IMR-90 (cell line): ENCODE measurements around the gene LINGO4. TPM values are rescaled to one million over a fixed set of nuclear protein-coding genes. Genes with fewer than 3 reads are reported as not detected.

Experiments used
- ATAC-seq: fragments of 200-7000 bp; cut with Tn5 transposase; 2 replicates; pipeline ENCODE4 v1.9.1; 2020; ENCODE audit warnings: low read depth, mild to moderate bottlenecking, moderate library complexity
- BruUV-seq: library from RNA; stranded (reverse); fragments of 400-500 nt; replicated peaks from 2 replicates; lab custom pipeline; 2021; lab: Mats Ljungman, UMichigan
- CTCF ChIA-PET: fragments of 300-600 bp; formaldehyde crosslinking; extraction: SDS; loops from one replicate; lab custom pipeline; 2021; ENCODE audit warnings: antibody characterized with exemption; lab: Yijun Ruan, JAX
- POLR2A ChIA-PET: fragments of 300-600 bp; sonication (Branson Sonifier 250); formaldehyde crosslinking; loops from one replicate; lab custom pipeline; 2022; ENCODE audit warnings: antibody characterized with exemption; ENCODE audit not compliant: unreplicated experiment; lab: Charles Lee
- DNase-seq: peaks from one replicate; pipeline ENCODE4 v3.0.0; 2013
- H2AFZ ChIP-seq: replicated peaks from 2 replicates; pipeline ENCODE3; 2013; ENCODE audit warnings: low read length, mild to moderate bottlenecking; ENCODE audit not compliant: poor library complexity
- H2AK5ac ChIP-seq: 2 replicates; pipeline ENCODE4 v1.6.1; 2013; ENCODE audit warnings: low read depth, low read length, inconsistent platforms
- H2AK9ac ChIP-seq: replicated peaks from 2 replicates; pipeline ENCODE3; 2013; ENCODE audit warnings: mild to moderate bottlenecking, low read depth, low read length, moderate library complexity; ENCODE audit not compliant: poor library complexity
- H2BK120ac ChIP-seq: 2 replicates; pipeline ENCODE4 v1.6.1; 2013; ENCODE audit warnings: low read depth, low read length, inconsistent platforms
- H2BK15ac ChIP-seq: 3 replicates; pipeline ENCODE4 v1.6.1; 2013; ENCODE audit warnings: low read depth, low read length, inconsistent platforms
- H2BK20ac ChIP-seq: 2 replicates; pipeline ENCODE4 v1.6.1; 2013; ENCODE audit warnings: low read depth, mild to moderate bottlenecking, inconsistent platforms, low read length, moderate library complexity
- H2BK5ac ChIP-seq: 2 replicates; pipeline ENCODE4 v1.6.1; 2013; ENCODE audit warnings: mild to moderate bottlenecking, low read depth, low read length, inconsistent platforms; ENCODE audit not compliant: poor library complexity, severe bottlenecking
- H3K14ac ChIP-seq: replicated peaks from 2 replicates; pipeline ENCODE4 v1.6.1; 2013; ENCODE audit warnings: low read depth, low read length, inconsistent platforms
- H3K18ac ChIP-seq: 2 replicates; pipeline ENCODE4 v1.6.1; 2013; ENCODE audit warnings: low read depth, low read length, control low read depth
- H3K23ac ChIP-seq: 2 replicates; pipeline ENCODE4 v1.6.1; 2013; ENCODE audit warnings: low read depth, low read length, inconsistent platforms
- H3K27ac ChIP-seq: 2 replicates; pipeline ENCODE4 v1.5.1; 2013; ENCODE audit warnings: mild to moderate bottlenecking, control low read depth, low read length; ENCODE audit not compliant: insufficient read depth
- H3K27me3 ChIP-seq: 2 replicates; pipeline ENCODE4 v1.6.1; 2013; ENCODE audit warnings: low read length; ENCODE audit not compliant: control insufficient read depth, insufficient read depth
- H3K36me3 ChIP-seq: 2 replicates; pipeline ENCODE4 v1.6.1; 2013; ENCODE audit warnings: low read length, mixed read lengths; ENCODE audit not compliant: control insufficient read depth, insufficient read depth
- H3K4ac ChIP-seq: 2 replicates; pipeline ENCODE4 v1.6.1; 2013; ENCODE audit warnings: low read depth, low read length, inconsistent platforms
- H3K4me1 ChIP-seq: 2 replicates; pipeline ENCODE4 v1.6.1; 2013; ENCODE audit warnings: low read length, mixed read lengths; ENCODE audit not compliant: control insufficient read depth, insufficient read depth
- H3K4me2 ChIP-seq: 2 replicates; pipeline ENCODE4 v1.6.1; 2013; ENCODE audit warnings: low read depth, mild to moderate bottlenecking, control low read depth, low read length, moderate library complexity
- H3K4me3 ChIP-seq: 2 replicates; pipeline ENCODE4 v1.5.1; 2013; ENCODE audit warnings: low read depth, mild to moderate bottlenecking, control low read depth, low read length, moderate library complexity; ENCODE audit not compliant: insufficient read depth
- H3K56ac ChIP-seq: 2 replicates; pipeline ENCODE4 v1.6.1; 2013; ENCODE audit warnings: low read length, inconsistent platforms; ENCODE audit not compliant: insufficient read depth; ENCODE audit errors: extremely low read depth
- H3K79me1 ChIP-seq, 2 experiments: 2 replicates each; pipeline ENCODE4 v1.6.1; 2013; ENCODE audit warnings: low read length in 2 of 2, inconsistent platforms in 1 of 2, low read depth in 1 of 2
- H3K9ac ChIP-seq: 2 replicates; pipeline ENCODE4 v1.6.1; 2013; ENCODE audit warnings: low read depth, low read length, control low read depth
- H3K9me1 ChIP-seq: 2 replicates; pipeline ENCODE4 v1.6.1; 2013; ENCODE audit warnings: low read length, inconsistent platforms; ENCODE audit not compliant: insufficient read depth
- H3K9me3 ChIP-seq: 2 replicates; pipeline ENCODE4 v1.6.1; 2013; ENCODE audit warnings: low read length; ENCODE audit not compliant: control insufficient read depth, insufficient read depth
- H4K20me1 ChIP-seq: 2 replicates; pipeline ENCODE4 v1.6.1; 2013; ENCODE audit warnings: low read length, inconsistent platforms; ENCODE audit not compliant: insufficient read depth
- H4K5ac ChIP-seq: 2 replicates; pipeline ENCODE4 v1.6.1; 2013; ENCODE audit warnings: mild to moderate bottlenecking, low read depth, low read length, control low read depth
- H4K8ac ChIP-seq, 2 experiments: 2 replicates each; pipeline ENCODE4 v1.6.1; 2013; ENCODE audit warnings: low read depth in 2 of 2, low read length in 2 of 2, control low read depth in 1 of 2, inconsistent platforms in 1 of 2
- H4K91ac ChIP-seq: 2 replicates; pipeline ENCODE4 v1.6.1; 2013; ENCODE audit warnings: low read depth, low read length, inconsistent platforms; ENCODE audit not compliant: insufficient read depth
- BHLHE40 ChIP-seq: fragments of 150-350 bp; IDR thresholded peaks from 2 replicates; pipeline ENCODE4 v1.6.1; 2016; ENCODE audit warnings: mild to moderate bottlenecking, low read depth, low read length
- CEBPB ChIP-seq: IDR thresholded peaks from 2 replicates; pipeline ENCODE4 v1.6.1; 2012; ENCODE audit warnings: low read depth, low read length, improper control_type of control experiment
- CHD1 ChIP-seq: IDR thresholded peaks from 2 replicates; pipeline ENCODE4 v1.6.1; 2012; ENCODE audit warnings: low read depth, low read length, improper control_type of control experiment
- FOS ChIP-seq: fragments of 150-350 bp; IDR thresholded peaks from 2 replicates; pipeline ENCODE4 v1.6.1; 2016; ENCODE audit warnings: low read depth, low read length
- MAFK ChIP-seq: IDR thresholded peaks from 2 replicates; pipeline ENCODE4 v1.6.1; 2012; ENCODE audit warnings: low read depth, low read length, improper control_type of control experiment
- MAZ ChIP-seq: IDR thresholded peaks from 2 replicates; pipeline ENCODE4 v1.6.1; 2012; ENCODE audit warnings: low read depth, mild to moderate bottlenecking, low read length, improper control_type of control experiment, moderate library complexity, borderline replicate concordance
- MXI1 ChIP-seq: IDR thresholded peaks from 2 replicates; pipeline ENCODE4 v1.6.1; 2012; ENCODE audit warnings: low read depth, mild to moderate bottlenecking, low read length, moderate library complexity, borderline replicate concordance
- NFE2L2 ChIP-seq: fragments of 150-350 bp; IDR thresholded peaks from 2 replicates; pipeline ENCODE4 v1.6.1; 2016; ENCODE audit warnings: low read depth, mild to moderate bottlenecking, low read length
- RAD21 ChIP-seq: IDR thresholded peaks from 2 replicates; pipeline ENCODE4 v1.6.1; 2012; ENCODE audit warnings: low read length, improper control_type of control experiment
- RCOR1 ChIP-seq: IDR thresholded peaks from 2 replicates; pipeline ENCODE4 v1.6.1; 2012; ENCODE audit warnings: mild to moderate bottlenecking, low read length, improper control_type of control experiment; ENCODE audit not compliant: insufficient replicate concordance
- RFX5 ChIP-seq: IDR thresholded peaks from 2 replicates; pipeline ENCODE4 v1.8.0; 2012; ENCODE audit warnings: low read depth, mild to moderate bottlenecking, low read length, moderate library complexity
- SMC3 ChIP-seq: fragments of 150-350 bp; IDR thresholded peaks from 2 replicates; pipeline ENCODE4 v1.6.1; 2016; ENCODE audit warnings: low read depth, mild to moderate bottlenecking, antibody characterized with exemption, low read length, moderate library complexity
- WGBS, 2 experiments: methylation state at CpG; one replicate each; pipeline versions ENCODE4 v1.1.5 to v1.1.7; 2013; ENCODE audit warnings: missing lambda C conversion rate in 2 of 2; ENCODE audit not compliant: insufficient read length in 1 of 2; ENCODE audit errors: extremely low coverage in 2 of 2; 5-methylcytosine and 5-hydroxymethylcytosine counted together
- dilution Hi-C: fragments of 300-500 bp; cut with HindIII; formaldehyde crosslinking; loops from one replicate; pipeline ENCODE4 v1.14.3; 2018; ENCODE audit warnings: low sequenced_read_pairs; ENCODE audit not compliant: unreplicated experiment
- in situ Hi-C: fragments of 300-500 bp; cut with MboI; formaldehyde crosslinking; loops from 3 replicates; pipeline ENCODE4 v1.14.3; 2019; ENCODE audit warnings: low sequenced_read_pairs, inconsistent platforms, mixed read lengths
- intact Hi-C: fragments of 100-400 bp; cut with micrococcal nuclease; formaldehyde crosslinking; loops from 2 replicates; pipeline ENCODE4 v1.10.0; 2022
- polyA plus RNA-seq, 3 experiments: library from polyadenylated mRNA; depleted of rRNA; stranded (reverse); fragments of >200 nt; gene quantifications; 2 replicates each; pipeline ENCODE4 v1.2.3, GENCODE V29; 2012; ENCODE audit warnings: low replicate concordance in 1 of 3
- total RNA-seq: library from RNA; depleted of rRNA; stranded (reverse); fragments of >200 nt; gene quantifications from 2 replicates; pipeline ENCODE4 v1.2.3, GENCODE V29; 2012
- TF ChIP-seq, protein P1 (sequence below): conservative IDR thresholded peaks from 2 replicates; pipeline ENCODE4 v1.5.1; 2012; ENCODE audit warnings: mild to moderate bottlenecking, low read depth, low read length, improper control_type of control experiment
- TF ChIP-seq, protein P2 (sequence below): fragments of 150-350 bp; IDR thresholded peaks from 2 replicates; pipeline ENCODE4 v1.6.1; 2017; ENCODE audit warnings: mild to moderate bottlenecking, antibody characterized with exemption, low read length, low read depth

LINGO4 gene
- total and polyA plus RNA-seq, 2 of the 4 experiments (the other 2 are of a cell fraction): not detected

DNA sequence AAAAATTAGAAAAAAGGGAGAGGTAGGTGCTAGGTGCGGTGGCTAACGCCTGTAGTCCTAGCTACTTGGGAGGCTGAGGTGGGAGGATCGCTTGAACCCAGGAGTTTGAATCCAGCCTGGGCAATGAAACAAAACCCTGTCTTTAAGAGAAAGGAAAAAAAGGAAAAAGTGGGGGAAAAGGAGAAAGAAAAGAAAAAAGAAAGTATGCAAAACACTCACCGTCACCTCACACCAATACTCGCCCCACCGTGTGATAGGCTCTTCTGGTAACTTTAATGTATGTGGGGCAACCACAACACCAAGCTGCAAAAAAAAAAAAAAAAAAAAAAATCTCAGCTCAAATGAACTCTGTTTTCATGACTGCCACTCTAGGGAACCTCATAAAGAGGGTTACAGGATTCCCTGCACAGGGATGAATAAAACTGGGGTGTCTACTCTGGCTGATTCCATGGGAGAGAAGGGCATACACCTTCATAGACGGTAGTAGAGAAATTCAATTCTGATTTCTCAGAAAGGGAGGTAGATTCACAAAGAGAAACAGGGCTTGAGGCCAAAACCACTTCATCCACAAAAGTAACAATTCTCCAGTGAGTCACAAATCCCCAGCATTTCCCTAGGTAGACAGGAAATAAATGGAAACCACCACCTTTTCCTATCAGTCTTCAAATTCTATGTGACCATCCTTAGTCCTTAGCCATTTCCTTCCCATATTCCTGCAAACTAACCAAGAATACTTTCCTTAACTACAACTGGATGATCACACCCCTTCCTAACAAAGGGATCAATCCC is 44.4 kb downstream of the LINGO4 start:
- Histone ChIP-seq H4K20me1 (no peaks in the 10 kb centered on the region), H3K23ac (no peak overlapping the region), H4K8ac (no peak overlapping the region), H3K4ac (no peak overlapping the region), H3K4me2 (no peak overlapping the region), H3K27ac (no peak overlapping the region), H3K56ac (no peak overlapping the region), H3K4me1 (peaks cover 3% of the 10 kb centered on the region; the same call in 1 of the 2 replicates), H2AK5ac (no peak overlapping the region), H3K4me3 (no peak overlapping the region), H3K27me3 (no peaks in the 10 kb centered on the region), H2BK120ac (no peak overlapping the region), H2BK20ac (no peak overlapping the region), H3K14ac (no peak overlapping the region), H3K18ac (no peak overlapping the region), H2AK9ac (no peak overlapping the region), H3K36me3 (peaks cover 19% of the 10 kb centered on the region), H2BK5ac (no peak overlapping the region), H3K9me1 (peaks cover 9% of the 10 kb centered on the region), H4K91ac (no peak overlapping the region), H2AFZ (no peak overlapping the region), H2BK15ac (no peak overlapping the region), H3K9me3 (no peaks in the 10 kb centered on the region), H4K5ac (no peak overlapping the region), H3K9ac (no peak overlapping the region), H3K79me1 (peaks cover 5 to 32% of the 10 kb centered on the region in 2 experiments)
- ATAC-seq: no peak
- POLR2A ChIA-PET: interaction anchor here (0.6 kb wide), 2 partner anchors 9 to 162 kb away, joined by 3 read pairs; no protein-coding TSS in a partner anchor
- in situ Hi-C loops (no loop called here), intact Hi-C loops (loop anchor here (5.0 kb wide), 2 partner anchors 77 to 242 kb away; partner anchors contain the start of gene C2CD4D), dilution Hi-C loops (no loop called here)
- no CpG with 5 or more reads among the region's 7 CpGs for WGBS, 2 experiments
- CTCF ChIA-PET: no interaction called here
- no peak for DNase-seq
- no TSS peak for BruUV-seq
- TF ChIP-seq SMC3 (no peak), MAZ (no peak), RFX5 (no peak), MAFK (no peak), FOS (no peak), CHD1 (no peak), NFE2L2 (no peak), BHLHE40 (no peak), RCOR1 (no peak), MXI1 (no peak), CEBPB (no peak), RAD21 (no peak)
- TF ChIP-seq, protein P1, sequence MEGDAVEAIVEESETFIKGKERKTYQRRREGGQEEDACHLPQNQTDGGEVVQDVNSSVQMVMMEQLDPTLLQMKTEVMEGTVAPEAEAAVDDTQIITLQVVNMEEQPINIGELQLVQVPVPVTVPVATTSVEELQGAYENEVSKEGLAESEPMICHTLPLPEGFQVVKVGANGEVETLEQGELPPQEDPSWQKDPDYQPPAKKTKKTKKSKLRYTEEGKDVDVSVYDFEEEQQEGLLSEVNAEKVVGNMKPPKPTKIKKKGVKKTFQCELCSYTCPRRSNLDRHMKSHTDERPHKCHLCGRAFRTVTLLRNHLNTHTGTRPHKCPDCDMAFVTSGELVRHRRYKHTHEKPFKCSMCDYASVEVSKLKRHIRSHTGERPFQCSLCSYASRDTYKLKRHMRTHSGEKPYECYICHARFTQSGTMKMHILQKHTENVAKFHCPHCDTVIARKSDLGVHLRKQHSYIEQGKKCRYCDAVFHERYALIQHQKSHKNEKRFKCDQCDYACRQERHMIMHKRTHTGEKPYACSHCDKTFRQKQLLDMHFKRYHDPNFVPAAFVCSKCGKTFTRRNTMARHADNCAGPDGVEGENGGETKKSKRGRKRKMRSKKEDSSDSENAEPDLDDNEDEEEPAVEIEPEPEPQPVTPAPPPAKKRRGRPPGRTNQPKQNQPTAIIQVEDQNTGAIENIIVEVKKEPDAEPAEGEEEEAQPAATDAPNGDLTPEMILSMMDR: no peak
- TF ChIP-seq, protein P2, sequence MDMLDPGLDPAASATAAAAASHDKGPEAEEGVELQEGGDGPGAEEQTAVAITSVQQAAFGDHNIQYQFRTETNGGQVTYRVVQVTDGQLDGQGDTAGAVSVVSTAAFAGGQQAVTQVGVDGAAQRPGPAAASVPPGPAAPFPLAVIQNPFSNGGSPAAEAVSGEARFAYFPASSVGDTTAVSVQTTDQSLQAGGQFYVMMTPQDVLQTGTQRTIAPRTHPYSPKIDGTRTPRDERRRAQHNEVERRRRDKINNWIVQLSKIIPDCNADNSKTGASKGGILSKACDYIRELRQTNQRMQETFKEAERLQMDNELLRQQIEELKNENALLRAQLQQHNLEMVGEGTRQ: no peak
